Activated CD8-positive, alpha-beta memory T cell treated with anti-CD3 and anti-CD28 coated beads, Interleukin-2, amount 10 ng/mL, durations not matched to agents 7 days and 5 days (primary cell): Measurements from ENCODE around the gene TRPC5OS. TPM values are rescaled to one million over a fixed set of nuclear protein-coding genes. Genes with fewer than 3 reads are reported as not detected.

Source experiments
- ATAC-seq: fragments of 150-1000 bp; cut with Tn5 transposase; one replicate; pipeline ENCODE4 v1.10.0; 2021; ENCODE audit warnings: moderate library complexity
- CTCF ChIA-PET: fragments of 350-600 bp; sonication (Branson Sonifier 250); formaldehyde crosslinking; loops from one replicate; lab custom pipeline; 2021; ENCODE audit warnings: antibody characterized with exemption; lab: Charles Lee
- DNase-seq: peaks from one replicate; pipeline ENCODE4 v3.0.0-alpha.2; 2020
- H3K27ac Mint-ChIP-seq: one replicate; pipeline ENCODE4 v1.8.0; 2021; ENCODE audit warnings: mild to moderate bottlenecking, mixed read lengths
- H3K27me3 Mint-ChIP-seq: one replicate; pipeline ENCODE4 v1.8.0; 2021; ENCODE audit warnings: mixed read lengths
- H3K36me3 Mint-ChIP-seq: one replicate; pipeline ENCODE4 v1.8.0; 2021; ENCODE audit warnings: mild to moderate bottlenecking, mixed read lengths
- H3K4me1 Mint-ChIP-seq: one replicate; pipeline ENCODE4 v1.8.0; 2021; ENCODE audit warnings: mixed read lengths
- H3K4me3 Mint-ChIP-seq: one replicate; pipeline ENCODE4 v1.8.0; 2021; ENCODE audit warnings: mild to moderate bottlenecking, moderate library complexity, mixed read lengths
- H3K9me3 Mint-ChIP-seq: one replicate; pipeline ENCODE4 v1.8.0; 2022; ENCODE audit warnings: low read depth, mixed read lengths
- total RNA-seq, 2 experiments: library from RNA; stranded (reverse); gene quantifications; one replicate each; pipeline ENCODE4 v1.2.3, GENCODE V29; 2021

Gene TRPC5OS
- total RNA-seq = not detected

DNA sequence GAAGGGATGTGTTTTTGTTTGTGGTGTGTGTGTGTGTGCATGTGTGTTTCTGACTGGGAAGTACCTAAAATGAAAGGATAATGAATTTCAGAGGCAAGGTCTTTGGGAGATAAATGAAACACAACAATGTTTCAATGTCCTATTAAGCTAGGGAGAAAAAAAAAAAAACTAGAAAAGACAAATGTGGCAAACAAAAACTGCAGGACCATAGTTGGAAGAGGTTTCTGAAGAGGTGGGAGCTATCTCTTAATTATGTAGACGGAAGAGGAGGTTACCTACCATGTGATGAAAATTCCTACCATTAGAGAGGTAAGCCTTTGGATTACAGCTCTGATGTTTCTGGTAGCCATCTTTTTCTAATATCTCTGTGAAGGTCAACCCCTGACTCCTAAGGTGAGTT is at the start of gene TRPC5OS:
TRPC5OS (plus strand) TSS at position 301 of the 400 bp plus-strand sequence. CDS start 25,669 bp downstream, outside the sequence.
- H3K27ac Mint-ChIP-seq = no peak within 1 kb of the TSS
- CTCF ChIA-PET = no interaction called here
- no peak for ATAC-seq
- no peak for DNase-seq
- no peaks in the 10 kb centered on the region for H3K4me1 Mint-ChIP-seq
- no peaks in the 10 kb centered on the region for H3K27me3 Mint-ChIP-seq
- no peaks in the 10 kb centered on the region for H3K9me3 Mint-ChIP-seq
- no peak within 1 kb of the TSS for H3K4me3 Mint-ChIP-seq
- H3K36me3 Mint-ChIP-seq = no peaks in the 10 kb centered on the region

DNA sequence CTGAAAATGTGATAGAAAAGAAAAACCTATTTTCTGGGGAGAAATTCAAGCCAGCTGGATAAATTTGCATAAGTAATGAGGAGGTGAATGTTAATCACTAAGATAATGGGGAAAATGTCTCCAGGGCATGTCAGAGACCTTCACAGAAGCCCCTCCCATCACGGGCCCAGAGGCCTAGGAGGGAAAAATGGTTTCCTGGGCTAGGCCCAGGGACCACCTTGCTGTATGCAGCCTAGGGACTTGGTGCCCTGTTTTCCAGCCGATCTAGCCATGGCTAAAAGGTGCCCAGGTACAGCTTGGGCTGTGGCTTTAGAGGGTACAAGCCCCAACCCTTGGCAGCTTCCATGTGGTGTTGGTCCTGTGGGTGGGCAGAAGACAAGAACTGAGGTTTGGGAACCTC is 46.6 kb upstream of the TRPC5OS start:
- H3K36me3 Mint-ChIP-seq = no peaks in the 10 kb centered on the region
- no peaks in the 10 kb centered on the region for H3K9me3 Mint-ChIP-seq
- no peak overlapping the region for H3K4me3 Mint-ChIP-seq
- CTCF ChIA-PET = no interaction called here
- H3K27me3 Mint-ChIP-seq = no peaks in the 10 kb centered on the region
- H3K4me1 Mint-ChIP-seq = no peaks in the 10 kb centered on the region
- H3K27ac Mint-ChIP-seq = no peak overlapping the region
- DNase-seq = no peak
- no peak for ATAC-seq

DNA sequence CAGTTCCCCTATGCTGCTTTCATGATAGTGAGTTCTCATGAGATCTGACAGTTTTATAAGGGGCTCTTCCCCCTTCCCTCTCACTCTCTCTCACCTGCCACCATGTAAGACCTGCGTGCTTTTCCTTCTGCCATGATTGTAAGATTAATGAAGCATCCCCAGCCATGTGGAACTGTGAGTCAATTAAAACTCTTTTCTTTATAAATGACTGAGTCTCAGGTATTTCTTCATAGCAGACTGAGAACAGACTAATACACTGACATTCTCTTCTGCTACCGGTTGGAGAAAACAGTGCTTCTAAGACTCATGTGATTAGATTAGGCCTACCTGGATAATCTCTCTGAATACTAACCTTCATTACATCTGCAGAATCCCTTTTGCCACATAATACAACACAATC is 45.4 kb upstream of the TRPC5OS start:
- Mint-ChIP-seq H3K4me1 (no peaks in the 10 kb centered on the region), H3K9me3 (no peaks in the 10 kb centered on the region), H3K27me3 (no peaks in the 10 kb centered on the region), H3K36me3 (no peaks in the 10 kb centered on the region), H3K27ac (no peak overlapping the region), H3K4me3 (no peak overlapping the region)
- DNase-seq = no peak
- no peak for ATAC-seq
- CTCF ChIA-PET = no interaction called here

DNA sequence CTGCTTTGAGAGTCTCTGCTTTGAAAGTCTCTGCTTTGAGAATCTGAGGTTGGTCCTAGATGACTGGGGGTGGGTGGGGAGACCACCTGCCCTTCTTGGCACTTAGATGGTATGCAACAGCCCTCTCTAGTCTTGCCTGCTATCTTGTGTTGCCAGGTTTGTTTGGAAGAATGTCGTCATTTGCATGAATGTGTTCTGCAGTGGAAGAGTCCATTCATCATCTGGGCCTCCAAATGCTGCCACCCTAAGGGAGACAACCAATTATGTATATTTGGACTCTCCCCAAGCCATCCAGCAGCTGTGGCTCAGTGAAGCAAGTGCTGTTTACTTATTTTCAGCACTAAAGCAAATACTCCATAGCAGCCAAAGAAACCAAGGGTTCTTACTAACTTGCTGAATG is 44.6 kb upstream of the TRPC5OS start:
- no peaks in the 10 kb centered on the region for H3K36me3 Mint-ChIP-seq
- no peak for ATAC-seq
- no peak overlapping the region for H3K4me3 Mint-ChIP-seq
- H3K27ac Mint-ChIP-seq = no peak overlapping the region
- H3K27me3 Mint-ChIP-seq = no peaks in the 10 kb centered on the region
- CTCF ChIA-PET = no interaction called here
- no peaks in the 10 kb centered on the region for H3K4me1 Mint-ChIP-seq
- H3K9me3 Mint-ChIP-seq = no peaks in the 10 kb centered on the region
- DNase-seq = no peak

DNA sequence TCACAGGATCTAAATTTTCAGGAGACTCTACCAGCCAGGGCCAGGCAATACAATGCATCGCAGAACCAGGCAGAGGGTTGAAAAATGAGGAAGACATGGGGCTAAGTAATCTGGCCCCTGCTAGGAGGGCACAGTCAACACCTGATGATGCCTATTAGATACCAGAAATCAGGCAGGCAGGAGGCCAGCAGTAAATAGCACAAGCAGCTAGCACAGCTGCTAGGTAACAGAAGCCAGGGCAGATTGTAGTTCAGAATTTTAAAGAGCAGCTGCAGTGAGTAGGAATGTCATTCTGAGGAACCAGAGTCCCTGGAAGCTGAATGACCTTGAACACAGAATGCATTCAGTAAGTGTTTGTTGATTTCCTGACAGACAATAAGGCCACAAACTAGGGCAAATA is 38.8 kb upstream of the TRPC5OS start:
- CTCF ChIA-PET = no interaction called here
- Mint-ChIP-seq H3K9me3 (no peaks in the 10 kb centered on the region), H3K27ac (no peak overlapping the region), H3K4me3 (no peak overlapping the region), H3K36me3 (no peaks in the 10 kb centered on the region), H3K27me3 (no peaks in the 10 kb centered on the region), H3K4me1 (no peaks in the 10 kb centered on the region)
- ATAC-seq = no peak
- DNase-seq = no peak

DNA sequence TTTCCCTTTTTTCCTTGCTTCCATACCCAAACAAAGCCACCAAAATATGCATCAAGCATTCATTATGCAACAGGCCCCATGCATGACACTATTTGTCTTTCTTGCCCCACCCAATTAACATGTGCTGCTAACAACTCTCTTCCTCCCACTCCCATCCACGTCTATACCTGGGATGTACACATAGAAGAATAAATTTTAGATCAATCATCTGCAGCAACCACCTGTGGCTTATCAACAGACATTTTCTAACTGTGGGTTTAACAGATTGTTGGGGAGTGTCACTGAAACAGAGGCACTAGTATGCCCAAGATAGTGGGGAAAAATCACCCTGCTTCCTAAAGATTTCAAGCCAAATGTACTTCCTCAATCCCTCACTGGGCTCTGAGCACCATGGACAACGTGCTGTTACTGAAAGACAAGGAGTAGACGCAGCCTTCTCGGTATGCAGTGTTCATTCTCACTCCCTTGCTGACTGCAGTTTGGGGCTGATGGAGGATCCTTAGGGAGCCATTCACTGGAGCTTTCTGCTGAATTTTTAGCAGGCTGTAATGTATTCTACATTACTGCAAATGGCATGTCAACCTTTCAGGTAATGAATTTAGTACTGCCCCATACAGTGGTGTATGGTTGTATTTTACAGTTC is 28.4 kb upstream of the TRPC5OS start:
- Mint-ChIP-seq H3K27me3 (peaks cover 5% of the 10 kb centered on the region), H3K4me3 (no peak overlapping the region), H3K36me3 (no peaks in the 10 kb centered on the region), H3K27ac (no peak overlapping the region), H3K9me3 (no peaks in the 10 kb centered on the region), H3K4me1 (no peaks in the 10 kb centered on the region)
- CTCF ChIA-PET = no interaction called here
- no peak for ATAC-seq
- DNase-seq = no peak

DNA sequence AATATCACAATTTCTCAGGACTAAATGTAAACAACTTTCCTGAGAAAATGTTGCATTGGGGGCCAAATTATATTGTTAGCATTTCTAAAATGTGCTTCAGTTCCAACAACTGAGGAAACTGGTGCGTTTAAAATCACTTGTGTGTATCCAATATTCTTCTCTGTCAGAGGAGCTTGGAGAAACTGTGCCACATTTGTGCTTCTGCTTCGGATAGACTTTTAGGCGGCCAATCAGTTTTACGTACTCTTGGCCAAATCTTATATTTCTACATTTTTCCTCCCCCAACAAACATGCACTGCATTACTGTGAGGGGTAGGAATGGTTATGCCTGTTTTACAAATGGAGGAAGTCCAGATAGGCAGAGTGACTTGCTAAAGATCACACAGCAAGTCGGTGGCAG is 27.4 kb upstream of the TRPC5OS start:
- Mint-ChIP-seq H3K4me1 (no peaks in the 10 kb centered on the region), H3K36me3 (no peaks in the 10 kb centered on the region), H3K4me3 (no peak overlapping the region), H3K27ac (no peak overlapping the region), H3K27me3 (peaks cover 5% of the 10 kb centered on the region), H3K9me3 (no peaks in the 10 kb centered on the region)
- CTCF ChIA-PET = no interaction called here
- DNase-seq (no peak), ATAC-seq (no peak)

DNA sequence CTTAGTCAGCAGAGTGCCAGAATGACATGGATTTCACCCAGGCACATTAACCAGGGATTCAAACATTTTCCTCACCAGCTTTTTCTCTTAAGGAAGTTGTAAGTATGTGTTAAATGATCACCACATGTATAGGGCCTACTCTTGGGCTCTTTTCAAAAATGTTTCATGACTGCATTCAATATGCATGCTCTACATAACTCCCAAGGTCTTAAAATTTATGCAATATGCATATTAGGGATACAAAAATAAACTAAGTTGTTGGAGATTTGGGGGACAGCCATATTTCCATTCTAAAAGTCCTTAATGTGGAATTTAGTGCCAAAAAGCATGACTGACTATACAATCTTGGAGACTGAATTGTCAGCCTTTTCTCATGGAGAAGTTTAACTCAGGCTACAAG is 25.0 kb upstream of the TRPC5OS start:
- ATAC-seq = no peak
- no peak overlapping the region for H3K27ac Mint-ChIP-seq
- CTCF ChIA-PET = no interaction called here
- no peak overlapping the region for H3K4me3 Mint-ChIP-seq
- no peaks in the 10 kb centered on the region for H3K9me3 Mint-ChIP-seq
- H3K4me1 Mint-ChIP-seq = no peaks in the 10 kb centered on the region
- no peaks in the 10 kb centered on the region for H3K36me3 Mint-ChIP-seq
- peaks cover 5% of the 10 kb centered on the region for H3K27me3 Mint-ChIP-seq
- no peak for DNase-seq

DNA sequence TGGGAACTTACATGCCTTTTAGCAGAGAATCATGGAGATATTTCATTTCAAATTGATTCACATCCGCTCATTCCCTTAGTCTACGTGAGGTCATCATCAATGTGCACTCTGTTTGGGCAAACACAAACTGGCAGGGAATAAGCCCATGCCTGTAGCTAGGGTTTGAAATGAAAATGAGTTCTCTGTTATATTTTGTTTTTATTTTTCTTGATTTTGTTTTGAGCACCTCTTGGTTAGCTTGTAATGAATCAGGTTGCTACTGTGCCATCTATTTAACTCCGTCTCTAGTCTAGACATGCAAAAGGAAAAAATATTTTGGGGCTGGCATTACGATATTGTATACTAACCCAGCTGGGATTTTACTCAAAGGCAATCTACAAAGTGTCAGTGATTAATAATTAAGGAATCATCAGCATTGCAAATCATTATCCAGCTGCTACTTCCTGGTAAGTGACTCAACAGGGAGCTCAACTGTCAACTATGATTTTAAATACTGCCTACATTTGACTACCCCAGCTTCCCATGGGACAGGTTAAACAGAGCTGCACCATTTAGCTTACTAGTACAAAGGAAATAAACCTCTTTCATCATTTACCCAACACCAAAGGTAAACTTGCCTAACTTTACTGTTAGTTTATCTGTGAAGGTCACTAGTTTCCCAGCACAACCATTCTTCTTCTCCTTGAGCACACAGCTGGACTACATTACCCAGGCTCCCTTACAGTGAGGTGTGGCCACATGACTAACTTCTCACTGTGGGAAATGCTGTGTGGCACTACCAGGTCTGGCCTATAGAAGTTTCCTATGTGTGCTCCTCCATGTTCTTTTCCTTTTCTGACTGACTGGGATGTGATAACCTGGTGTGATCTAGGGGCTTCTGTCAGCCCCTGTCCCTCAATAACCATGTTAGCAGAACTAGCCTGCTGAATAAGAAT is 21.2 kb upstream of the TRPC5OS start:
- Mint-ChIP-seq H3K4me3 (no peak overlapping the region), H3K27me3 (peaks cover 5% of the 10 kb centered on the region), H3K9me3 (no peaks in the 10 kb centered on the region), H3K36me3 (no peaks in the 10 kb centered on the region), H3K4me1 (no peaks in the 10 kb centered on the region), H3K27ac (no peak overlapping the region)
- DNase-seq = no peak
- ATAC-seq = no peak
- CTCF ChIA-PET = interaction anchor here (1.1 kb wide), 1 partner anchor 15 kb away, joined by 3 read pairs; no protein-coding TSS in a partner anchor

DNA sequence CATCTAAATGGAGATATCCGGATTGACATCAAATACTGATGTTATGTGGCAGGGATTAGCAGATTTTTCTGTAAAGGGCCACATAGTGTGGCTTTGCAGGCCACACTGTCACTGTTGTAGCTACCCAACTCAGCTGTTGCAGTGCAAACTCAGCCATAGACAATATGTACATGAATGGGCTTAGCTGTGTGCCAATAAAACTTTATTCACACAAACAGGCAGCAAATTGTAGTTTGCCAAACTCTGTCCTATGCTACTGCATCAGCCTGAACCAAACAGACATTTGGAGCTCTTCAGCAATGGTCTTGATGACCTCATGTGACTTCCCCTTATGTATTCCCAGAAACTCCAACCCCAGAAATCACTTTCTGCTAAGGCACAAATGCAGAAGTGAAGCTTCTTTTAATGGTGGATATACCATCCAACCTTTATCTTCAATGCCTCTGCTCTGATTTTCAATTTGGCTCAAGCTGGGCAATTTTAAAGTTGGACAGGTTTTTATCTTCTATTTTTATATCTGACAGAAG is 18.4 kb upstream of the TRPC5OS start:
- Mint-ChIP-seq H3K9me3 (no peaks in the 10 kb centered on the region), H3K27ac (no peak overlapping the region), H3K27me3 (no peaks in the 10 kb centered on the region), H3K4me1 (no peaks in the 10 kb centered on the region), H3K4me3 (no peak overlapping the region), H3K36me3 (no peaks in the 10 kb centered on the region)
- DNase-seq (no peak), ATAC-seq (no peak)
- CTCF ChIA-PET = no interaction called here

DNA sequence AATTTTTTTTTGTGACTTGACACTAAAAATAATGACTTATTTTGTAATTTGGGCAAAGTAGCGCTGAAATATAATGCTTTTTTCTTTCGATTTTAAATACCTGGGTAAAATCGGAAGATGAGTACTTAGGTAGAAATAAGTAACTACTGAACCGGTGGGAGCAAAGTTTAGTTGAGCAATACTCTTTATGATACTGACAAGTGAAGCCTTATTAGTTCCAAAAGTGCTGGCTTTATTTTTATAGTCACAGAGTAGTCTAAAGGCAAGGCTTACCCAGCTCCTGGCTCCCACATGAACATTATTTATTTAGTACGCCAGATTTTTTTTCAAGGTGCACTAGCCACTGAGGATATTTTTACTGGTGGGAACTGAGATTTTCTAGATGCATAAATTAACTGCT is 14.4 kb upstream of the TRPC5OS start:
- Mint-ChIP-seq H3K36me3 (no peaks in the 10 kb centered on the region), H3K9me3 (no peaks in the 10 kb centered on the region), H3K4me1 (no peaks in the 10 kb centered on the region), H3K4me3 (no peak overlapping the region), H3K27ac (no peak overlapping the region), H3K27me3 (no peaks in the 10 kb centered on the region)
- CTCF ChIA-PET = no interaction called here
- ATAC-seq (no peak), DNase-seq (no peak)

DNA sequence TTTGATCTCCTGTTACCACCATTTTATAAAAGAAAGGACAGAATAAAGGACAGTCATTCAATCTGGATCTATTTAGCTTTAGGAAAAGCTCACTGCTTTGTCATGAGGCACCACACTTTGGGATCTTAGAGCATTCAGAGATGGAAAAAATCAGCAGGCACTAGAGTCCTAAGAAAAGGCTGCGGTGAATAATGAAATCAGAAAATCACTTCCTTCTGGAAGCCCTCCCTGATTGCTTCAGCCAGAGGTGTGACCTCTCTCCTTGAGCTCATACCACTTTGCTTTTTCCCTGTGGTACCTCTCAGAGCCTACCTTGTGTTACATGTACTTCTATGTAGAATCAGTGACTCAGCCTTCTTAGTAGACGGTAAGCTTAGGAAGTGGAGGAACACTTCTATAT is 8.7 kb upstream of the TRPC5OS start:
- no peaks in the 10 kb centered on the region for H3K9me3 Mint-ChIP-seq
- ATAC-seq (no peak), DNase-seq (no peak)
- H3K27me3 Mint-ChIP-seq = peaks cover 5% of the 10 kb centered on the region
- no peak overlapping the region for H3K4me3 Mint-ChIP-seq
- H3K36me3 Mint-ChIP-seq = no peaks in the 10 kb centered on the region
- H3K27ac Mint-ChIP-seq = no peak overlapping the region
- CTCF ChIA-PET = no interaction called here
- peaks cover 7% of the 10 kb centered on the region for H3K4me1 Mint-ChIP-seq

DNA sequence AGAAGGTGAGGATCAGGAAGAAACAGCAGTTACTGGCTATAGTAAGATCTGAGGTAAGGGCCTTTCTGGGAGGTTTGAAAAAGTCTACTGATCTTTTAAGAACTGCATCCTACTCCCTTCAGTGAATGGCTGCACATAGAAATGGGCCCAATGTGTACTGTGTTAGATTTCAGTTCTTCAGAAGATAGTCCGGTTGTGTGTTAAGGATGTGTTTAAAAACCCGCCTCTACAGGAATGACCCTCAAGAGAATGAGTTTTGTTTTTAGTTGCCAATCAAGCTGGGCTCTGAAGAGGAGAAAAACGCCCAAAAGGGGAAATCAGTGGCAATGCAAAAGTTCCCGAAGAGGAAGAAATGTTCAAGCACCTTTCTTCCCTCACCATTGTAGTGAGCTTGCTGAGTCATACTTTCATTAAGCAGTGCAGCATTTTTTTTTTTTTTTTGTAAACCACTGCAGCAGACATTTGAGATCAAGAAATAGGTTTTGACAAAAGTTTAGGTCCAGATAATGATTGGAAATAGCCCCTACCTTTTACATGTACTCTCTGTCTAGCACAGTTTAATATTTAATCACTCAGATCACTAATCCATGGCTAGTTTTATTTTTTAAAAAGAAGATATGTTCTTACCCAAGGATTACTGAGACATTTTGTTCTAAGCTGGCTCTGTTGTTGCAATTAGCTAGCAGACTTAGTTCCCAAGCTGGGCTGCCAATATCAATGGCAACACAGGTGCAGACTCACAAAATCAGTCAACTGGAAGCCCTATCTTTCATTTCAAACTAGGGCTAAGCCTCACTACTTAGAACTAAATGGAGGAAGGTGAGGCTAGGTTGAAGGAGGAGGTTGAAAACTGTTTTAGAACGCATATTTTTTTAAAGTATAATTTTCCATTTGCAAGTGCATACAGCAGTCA is 7.0 kb upstream of the TRPC5OS start:
- Mint-ChIP-seq H3K4me1 (peaks cover 7% of the 10 kb centered on the region), H3K27me3 (peaks cover 5% of the 10 kb centered on the region), H3K4me3 (no peak overlapping the region), H3K27ac (no peak overlapping the region), H3K9me3 (no peaks in the 10 kb centered on the region), H3K36me3 (no peaks in the 10 kb centered on the region)
- DNase-seq (no peak), ATAC-seq (no peak)
- CTCF ChIA-PET = interaction anchor here (0.7 to 0.9 kb wide), 2 partner anchors 13 to 18 kb away, joined by 3 to 4 read pairs; no protein-coding TSS in a partner anchor
